Muscle of back (tissue), 11 donors: ENCODE measurements around the gene MAP2K5. TPM values are rescaled to one million over a fixed set of nuclear protein-coding genes. Genes with fewer than 3 reads are reported as not detected.

Source experiments
- DNase-seq, 3 donors: peaks; one replicate each; pipeline versions ENCODE4 v3.0.0 to v3.0.0-alpha.2; 2013
- polyA plus RNA-seq, 10 donors: library from polyadenylated mRNA; unstranded; fragments of 120-200 nt; gene quantifications; one replicate each; pipeline ENCODE4 v1.2.1, GENCODE V29; 2013; ENCODE audit not compliant: insufficient read length in 10 of 10

MAP2K5 gene
- polyA plus RNA-seq, 10 donors, result 14.6 to 22.9 (median 19.6) TPM

DNA sequence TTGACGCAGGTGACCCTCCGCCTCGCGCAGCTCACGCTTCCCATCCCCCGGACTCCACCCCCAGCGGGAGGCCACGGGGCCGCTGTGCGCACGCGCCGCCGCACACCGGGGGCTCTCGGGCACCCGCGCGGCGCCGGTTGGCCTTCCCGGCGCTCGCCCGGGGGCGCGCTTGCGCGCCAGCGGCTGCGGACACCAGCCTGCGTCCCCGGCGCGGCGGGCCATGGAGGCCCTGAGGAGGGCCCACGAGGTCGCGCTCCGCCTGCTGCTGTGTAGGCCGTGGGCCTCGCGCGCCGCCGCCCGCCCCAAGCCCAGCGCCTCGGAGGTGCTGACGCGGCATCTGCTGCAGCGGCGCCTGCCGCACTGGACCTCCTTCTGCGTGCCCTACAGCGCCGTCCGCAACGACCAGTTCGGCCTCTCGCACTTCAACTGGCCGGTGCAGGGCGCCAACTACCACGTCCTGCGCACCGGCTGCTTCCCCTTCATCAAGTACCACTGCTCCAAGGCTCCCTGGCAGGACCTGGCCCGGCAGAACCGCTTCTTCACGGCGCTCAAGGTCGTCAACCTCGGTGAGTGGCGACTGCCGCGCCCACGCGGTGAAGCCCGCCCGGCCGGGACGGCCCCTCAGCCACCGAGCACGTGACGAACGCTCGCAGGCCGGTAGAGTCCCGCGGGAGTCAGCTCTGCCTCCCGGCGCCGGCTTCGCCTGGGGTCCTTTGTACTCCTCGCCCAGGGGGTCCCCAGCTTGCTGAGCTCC, 21.3 kb upstream of the MAP2K5 start, which contains the start of gene C15orf61:
Gene C15orf61 (plus strand): TSS at position 103 of the 754 bp plus-strand sequence. CDS start 118 bp downstream, at position 221.
- DNase-seq, result peak; percentile 87 to 94 (median 91)

DNA sequence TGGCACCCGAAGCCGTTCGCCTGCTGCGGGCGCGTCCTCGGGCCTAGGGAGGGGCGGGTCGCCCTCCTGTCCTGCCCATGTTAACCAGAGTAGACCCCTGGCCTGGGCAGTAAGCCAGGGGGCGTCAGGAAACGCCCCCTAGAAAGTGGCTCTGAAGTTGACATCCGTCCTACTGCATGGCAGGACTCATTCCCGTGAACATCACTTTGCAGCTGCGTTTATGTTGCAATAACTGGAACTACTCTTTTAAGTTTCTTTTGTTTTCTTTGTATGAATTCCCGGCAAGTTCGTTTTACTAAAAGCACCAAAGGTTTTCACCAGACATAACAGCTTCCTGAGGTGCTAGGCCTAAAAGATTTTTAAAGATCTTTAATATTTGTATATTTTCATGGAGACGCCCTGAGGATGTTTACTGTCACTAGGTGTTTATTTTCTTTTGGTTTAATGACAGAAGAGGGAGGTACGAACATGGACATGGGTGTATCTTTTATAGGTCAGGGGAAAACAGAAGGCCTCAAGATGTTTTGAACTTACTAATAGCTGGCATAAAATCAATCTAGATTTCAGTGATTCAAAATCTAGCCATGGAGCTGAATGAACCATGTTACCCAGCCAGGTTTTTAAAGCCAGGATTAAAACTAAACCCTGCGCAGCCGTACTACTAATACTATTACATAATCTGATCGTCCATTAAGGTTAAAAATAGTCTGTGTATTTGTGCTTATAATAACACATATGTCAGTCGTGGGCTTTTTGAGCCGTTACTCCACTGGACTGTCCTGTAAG, 20.5 kb upstream of the MAP2K5 start:
- DNase-seq, result peak in 2 of 3 donors; percentile 40 to 73

DNA sequence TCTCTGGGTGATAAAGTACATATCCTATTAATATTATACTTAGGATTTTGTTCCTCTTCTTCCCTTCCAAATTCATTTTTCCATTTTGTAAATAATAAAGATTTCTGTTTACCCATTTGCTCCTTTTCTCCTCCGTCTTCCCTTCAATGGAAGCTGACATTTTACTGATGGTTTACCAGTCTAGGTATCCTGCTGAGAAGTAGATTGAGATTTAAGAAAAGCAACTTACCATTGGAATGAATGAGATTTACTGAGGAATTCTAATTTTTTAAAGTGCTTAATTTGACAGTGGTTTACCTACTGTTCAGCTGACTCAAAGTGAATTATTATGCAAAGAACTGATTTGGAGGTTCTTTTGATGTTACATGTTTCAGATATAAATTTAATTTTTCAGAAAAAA, 19.2 kb upstream of the MAP2K5 start:
- no peak for DNase-seq

DNA sequence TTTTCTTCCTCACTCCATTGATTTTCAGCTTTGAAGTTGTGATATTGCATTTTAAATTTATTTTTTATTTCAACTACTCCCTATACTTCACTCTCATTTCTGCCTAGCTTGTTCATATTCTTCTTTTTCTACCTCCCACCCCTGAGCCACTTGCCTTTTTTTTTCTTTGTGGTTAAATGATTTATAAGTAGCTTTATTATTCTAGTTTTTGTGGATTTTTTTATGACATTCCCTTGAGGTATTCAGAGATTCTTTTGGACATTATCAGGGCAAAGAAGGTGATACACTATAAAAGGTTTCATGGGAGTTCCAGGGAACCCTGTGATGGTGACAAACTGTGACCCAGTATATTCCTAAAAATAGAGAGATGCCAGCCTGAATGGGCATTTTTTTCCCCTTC, 18.3 kb upstream of the MAP2K5 start:
- DNase-seq, result no peak

DNA sequence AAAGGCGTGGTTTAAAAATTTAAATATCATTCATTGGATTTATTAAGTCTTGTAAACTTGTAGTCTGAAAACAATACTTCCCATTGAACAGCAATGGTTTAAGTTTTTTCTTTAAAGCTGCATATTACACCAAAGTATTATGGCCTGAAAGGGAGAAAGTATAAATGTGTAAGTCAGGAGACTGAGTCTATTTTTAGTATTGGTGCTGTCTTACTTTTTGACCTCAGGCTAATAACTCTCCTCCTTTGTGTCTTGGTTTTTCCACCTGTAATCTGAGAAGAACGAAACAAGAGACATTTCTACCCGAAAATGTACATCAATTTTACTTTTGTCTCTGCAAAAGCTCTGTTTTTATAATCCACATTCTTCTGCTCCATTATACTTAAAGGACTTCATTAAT, 14.0 kb upstream of the MAP2K5 start:
- no peak for DNase-seq

DNA sequence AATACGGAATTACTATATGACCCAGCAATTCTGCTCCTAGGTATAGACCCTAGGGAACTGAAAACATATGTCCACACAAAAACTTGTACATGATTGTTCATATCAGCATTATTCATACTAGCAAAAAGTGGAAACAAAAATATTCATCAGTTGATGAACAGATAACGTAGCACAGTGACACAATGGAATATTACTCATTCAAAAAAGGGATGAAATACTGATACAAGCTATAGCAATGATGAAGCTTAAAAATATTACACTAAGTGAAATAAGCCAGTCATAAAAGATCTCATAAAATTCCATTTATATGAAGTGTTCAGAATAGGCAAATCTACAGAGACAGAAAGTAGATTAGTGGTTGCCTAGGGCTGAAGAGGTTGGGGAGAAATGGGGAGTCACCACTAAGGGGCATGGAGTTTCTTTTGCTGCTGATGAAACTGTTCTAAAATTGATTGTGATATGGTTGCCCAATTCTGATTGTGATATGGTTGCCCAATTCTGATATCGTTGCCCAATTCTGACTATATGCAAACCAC, 11.1 kb upstream of the MAP2K5 start:
- DNase-seq, result peak in 1 of 3 donors; percentile 66

DNA sequence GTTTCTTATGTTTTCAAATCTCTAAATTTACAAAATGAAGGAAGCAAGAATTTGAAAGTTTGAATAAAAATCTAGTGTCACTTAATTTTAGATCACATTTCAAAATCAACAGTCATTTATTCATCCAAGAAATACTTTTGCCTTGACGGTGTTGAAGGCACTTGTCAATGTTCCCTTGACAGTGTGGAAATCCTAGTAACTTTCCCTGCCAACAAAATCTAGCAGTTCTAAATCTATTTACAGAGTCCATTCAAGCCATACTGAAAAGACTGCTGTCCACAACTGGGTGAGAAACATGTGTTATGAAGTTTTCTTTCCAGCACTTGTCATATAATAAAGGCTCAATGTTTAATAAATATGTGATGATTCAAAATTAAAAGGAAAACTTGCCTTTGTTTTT, 8.6 kb upstream of the MAP2K5 start:
- DNase-seq, result no peak

DNA sequence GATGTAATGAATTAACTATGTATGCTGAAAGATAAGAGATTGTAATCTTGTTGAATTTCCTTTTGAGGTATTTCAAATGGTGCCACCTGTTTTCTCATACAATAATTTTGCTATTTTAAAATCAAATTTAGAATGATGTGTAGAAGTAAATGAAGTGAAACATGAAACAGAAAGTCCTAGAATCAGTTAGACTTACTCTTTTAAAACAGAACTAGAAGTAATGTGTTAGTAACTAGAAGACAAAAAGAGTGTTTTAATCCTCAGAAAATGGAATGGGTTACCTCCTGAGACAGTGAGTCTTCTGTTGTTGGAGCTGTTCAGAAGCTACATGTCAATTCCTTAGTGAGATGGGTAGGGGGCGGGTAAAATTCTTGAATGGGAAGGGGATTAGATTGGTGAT, 8.1 kb upstream of the MAP2K5 start:
- no peak for DNase-seq

DNA sequence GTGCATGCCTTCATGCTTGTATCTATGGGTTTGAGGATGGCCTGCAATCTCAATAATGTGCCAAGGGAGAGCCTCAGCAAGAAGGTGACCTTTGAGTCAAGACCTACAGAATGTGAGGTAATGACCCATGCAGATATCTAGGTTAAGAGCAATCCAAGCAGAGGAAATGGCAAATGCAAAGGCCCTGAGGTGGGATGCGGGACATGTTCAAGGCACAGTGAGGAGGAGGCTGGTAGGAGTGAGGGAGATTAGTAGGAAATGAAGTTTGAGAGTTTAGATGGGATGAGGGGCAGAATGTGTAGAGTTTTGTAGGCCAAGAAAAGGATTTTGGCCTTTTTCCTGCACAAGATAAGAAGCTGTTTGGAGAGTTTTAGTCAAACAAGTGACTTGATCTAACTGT, 4.7 kb upstream of the MAP2K5 start:
- DNase-seq, result no peak

DNA sequence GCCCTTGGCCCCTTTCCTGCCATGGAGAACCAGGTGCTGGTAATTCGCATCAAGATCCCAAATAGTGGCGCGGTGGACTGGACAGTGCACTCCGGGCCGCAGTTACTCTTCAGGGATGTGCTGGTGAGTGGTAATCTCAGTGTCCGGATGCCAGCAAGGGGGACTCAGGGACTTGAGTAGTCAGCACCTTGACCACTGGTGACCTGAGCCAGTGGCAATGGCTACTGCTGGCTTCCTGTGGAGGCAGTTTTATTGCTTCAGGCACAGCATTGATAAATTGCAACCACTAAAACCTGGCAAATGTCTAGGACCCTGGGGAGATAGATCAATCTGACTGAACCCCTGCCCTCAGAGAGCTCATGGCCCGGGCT, 830 bp downstream of the MAP2K5 start:
- DNase-seq, result no peak

DNA sequence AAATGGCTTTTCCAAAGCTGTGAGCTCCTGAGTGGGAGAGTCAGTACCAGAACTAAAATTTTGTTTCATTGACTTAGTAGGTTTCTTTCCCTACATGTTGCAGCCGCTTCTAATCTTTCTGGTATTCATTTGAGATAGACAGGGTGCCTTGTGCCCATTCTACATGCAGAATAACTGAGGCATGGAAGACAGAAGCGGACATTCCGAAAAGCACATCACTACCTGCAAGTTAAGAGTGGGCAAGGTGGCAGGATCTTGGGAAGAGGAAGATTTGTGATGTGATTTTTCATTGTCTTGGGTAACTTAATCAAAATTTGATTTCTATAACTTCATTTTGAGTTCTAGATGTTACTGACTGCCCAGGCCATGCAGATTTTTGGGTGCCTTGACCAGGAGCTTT, 2.0 kb downstream of the MAP2K5 start:
- no peak for DNase-seq

DNA sequence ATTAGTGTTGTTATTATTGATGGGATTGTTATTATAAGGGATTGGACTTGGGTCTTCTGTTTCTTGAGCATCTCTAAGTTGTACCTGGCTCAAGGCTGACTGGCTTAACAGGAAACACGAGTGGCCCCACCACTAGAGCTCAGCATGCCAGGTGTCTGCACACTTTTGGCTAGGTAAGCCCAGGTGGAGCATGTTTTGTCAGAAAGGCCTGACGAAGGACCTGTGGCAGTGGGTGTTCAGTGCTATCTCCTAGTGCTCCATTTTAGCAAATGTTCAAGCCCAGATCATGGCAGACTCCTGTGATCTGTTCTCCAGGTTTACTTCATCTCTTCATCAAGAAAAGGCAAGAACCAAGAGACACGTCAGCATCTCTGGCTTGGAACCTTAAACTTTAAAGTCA, 3.4 kb downstream of the MAP2K5 start:
- no peak for DNase-seq

DNA sequence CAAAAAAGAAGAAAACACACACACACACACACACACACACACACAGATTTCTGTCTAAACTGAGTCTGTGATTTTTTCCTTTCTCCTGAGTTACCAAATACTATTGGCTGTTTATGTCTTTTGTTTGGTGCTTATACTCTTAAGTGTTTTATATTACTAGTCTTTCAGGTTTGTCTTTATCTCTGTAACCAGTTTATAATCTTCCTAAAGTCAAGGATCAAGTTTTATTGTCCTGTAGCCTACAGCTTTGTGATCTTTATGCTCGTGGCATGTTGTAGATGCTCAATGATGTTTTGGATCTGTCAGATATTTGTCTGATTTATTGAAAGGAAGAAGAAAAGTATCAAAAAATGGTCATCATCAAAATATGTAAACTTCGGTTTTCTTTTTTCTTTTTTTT, 4.6 kb downstream of the MAP2K5 start:
- no peak for DNase-seq

DNA sequence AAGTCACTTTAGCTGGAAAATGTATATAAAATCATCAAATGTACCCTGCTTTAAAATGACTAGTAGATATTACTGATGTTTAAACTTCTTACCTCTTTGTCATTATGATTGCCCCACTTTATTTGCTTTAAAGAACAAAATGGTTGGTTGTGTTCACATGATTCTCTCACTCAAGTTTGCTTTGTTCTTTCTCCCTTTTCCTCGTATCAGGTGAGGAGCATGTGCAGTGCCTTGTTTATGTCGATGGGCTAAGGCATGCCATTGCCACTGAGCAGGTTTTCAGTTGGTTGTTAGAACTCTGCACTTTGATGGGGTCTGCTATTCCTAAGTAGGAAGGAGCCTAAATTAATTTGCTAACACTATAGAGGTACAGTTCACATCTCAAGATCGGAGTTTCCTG, 5.3 kb downstream of the MAP2K5 start:
- no peak for DNase-seq

DNA sequence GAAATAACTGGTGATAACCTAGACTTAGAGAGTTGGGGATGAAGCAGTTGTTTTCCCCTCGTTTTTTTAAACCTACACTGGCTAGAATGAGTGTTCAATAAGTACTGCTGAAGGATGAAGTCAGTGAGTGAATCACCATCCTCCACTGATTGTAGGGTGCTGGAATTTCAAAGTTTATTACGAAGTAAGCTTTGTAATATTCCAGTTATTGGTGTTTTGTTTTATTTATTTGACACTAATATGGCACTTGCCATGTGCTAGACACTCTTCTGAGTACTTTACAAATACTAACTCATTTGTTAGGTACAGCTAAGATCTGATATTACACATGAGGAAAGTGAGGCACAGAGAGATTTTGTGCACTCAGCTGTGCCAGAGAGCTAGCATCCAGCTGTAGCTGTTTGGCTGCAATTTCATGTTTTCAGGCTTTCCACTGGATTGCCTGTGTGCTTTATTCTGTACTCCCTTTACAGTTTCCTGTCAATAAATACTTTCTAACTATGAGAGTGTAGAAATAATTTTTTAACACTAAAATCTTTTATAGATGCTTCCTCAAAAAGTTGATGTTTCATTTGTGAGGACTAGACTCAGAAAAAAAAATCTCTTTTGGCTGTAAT, 5.8 kb downstream of the MAP2K5 start:
- peak in 2 of 3 donors; percentile 46 to 66 for DNase-seq

DNA sequence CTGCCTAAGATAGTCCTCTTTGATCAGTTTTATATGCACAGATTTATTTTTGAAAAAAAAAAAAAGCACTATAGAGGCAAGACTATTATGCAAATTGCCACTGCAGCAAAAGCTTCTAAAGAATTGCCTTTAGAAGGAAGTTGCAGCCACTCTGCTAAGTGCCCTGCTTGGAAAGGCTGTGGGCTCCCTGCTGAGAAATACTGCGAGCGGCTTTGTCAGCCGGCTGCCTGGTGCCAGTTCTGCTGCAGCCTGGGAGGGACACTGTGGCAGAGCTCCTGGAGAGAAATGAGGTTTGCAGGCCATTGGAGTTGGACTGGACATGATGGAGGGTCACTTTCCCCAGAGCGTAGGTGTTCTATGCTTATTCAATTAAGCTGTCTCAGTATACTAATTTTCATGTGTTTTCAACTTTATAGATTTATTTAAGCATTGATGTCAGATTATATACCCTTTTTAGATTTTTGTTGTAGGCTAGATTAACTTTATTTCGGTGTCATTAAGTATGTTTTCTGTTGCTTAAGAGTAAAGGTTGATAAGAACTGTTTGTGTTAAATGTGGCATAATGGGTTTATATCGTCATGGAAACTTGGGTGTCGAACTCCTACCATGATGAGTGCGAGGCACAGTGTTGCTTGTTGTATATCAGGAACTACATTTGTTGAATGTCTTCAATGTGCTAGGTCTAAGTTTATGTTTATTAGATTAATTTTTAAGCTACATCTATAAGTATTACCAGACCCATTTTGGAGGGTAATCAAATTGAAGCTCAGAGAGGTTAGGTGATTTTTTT, 6.6 kb downstream of the MAP2K5 start:
- peak; percentile 30 to 44 (median 36) for DNase-seq

DNA sequence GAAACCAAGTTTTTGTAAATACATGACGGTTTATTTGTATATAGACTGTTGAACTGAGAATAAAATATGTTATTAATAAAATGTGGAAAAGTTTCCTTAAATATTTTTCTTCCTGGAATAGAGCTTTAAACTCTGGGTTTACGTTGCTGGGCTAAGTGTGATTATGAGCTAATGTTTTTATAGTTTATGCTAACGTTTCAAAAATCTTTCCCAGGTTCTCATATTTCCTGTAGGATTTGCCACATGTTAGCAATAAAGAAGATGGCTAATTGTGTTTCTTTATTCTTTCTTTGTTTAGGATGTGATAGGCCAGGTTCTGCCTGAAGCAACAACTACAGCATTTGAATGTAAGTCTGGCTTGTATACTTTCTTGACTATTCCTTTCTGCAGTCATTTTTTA, 7.2 kb downstream of the MAP2K5 start:
- DNase-seq, result no peak

DNA sequence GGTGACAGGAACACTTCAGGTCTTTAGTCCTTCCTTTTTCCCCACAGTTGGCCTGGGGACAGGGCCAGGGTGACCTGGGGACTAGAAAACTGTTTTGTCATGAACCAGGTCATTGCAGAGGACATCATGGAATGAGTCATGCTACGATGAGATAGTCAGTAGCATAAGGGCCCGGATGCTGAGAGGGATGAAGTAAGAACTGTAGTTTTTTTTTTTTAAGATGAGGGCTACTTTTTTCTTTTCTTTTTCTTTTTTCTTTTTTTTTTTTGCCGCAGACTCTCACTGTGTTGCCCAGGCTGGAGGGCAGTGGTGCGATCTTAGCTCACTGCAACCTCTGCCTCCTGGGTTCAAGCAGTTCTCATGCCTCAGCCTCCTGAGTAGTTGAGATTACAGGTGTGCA, 8.0 kb downstream of the MAP2K5 start:
- no peak for DNase-seq

DNA sequence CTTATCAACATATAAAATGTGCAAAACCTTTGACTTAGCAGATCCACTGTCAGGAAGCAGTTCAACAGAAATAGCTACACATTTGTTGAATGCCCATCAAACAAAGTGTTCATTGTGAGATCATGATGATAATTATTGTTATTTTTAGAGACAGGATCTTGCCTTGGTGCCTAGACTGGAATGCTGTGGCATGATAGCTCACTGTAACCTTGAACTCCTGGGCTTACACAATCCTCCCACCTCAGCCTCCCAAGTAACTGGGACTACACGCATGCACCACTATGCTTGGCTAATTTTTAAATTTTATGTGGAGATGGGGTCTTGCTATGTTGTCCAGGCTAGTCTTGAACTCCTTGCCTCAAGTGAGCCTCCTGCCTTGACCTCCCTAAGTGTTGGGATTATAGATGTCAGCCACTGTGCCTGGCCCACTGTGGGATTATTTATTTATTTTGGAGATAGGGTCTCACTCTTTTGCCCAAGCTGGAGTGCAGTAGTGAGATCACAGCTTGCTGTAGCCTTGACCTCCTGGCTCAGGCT, 8.8 kb downstream of the MAP2K5 start:
- DNase-seq, result no peak

DNA sequence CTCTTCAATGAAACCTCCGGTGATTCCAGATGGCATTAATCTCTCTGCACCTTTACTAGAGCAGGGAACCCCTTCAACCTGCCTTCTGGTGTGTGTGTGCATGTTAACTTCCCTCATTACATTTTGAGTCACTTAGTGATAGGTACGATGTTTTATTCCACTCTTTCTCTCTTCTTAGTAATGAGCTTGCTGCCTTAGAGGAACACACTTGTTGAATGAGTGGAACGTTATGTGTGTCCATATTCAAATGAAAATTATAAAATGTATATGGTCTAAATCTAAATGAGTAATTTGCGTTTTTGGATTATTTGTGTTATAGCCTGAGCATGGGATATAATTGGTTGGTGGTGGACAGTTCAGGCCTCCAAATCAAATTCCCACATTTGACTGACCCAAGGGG, 12.1 kb downstream of the MAP2K5 start:
- DNase-seq, result no peak

DNA sequence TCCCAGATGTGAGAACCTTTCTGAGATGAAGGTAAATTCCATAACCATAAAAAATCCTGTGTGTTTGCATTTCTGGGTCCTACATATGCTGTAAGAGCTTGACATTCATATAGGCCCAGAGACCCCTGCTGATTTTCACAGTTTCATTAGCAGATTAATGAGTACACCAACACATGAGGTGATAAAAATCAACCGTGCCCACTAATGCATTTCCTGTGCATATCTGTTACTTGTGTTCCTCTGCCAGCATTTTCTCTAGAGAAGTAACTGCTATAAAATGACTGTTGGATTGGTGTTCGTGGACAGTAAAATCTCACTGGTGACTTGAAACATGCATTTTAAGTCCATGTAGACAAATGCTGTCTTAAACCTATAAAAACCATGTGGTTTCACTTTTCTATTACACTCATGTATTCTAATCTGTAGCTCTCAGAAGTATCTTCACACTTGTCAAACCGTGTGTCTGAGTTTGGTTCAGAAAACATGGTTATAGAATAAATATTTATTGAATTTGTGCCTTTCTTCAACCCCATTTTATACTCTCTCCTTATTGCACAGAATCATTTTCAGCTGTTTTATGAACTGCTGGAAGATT, 14.6 kb downstream of the MAP2K5 start:
- no peak for DNase-seq
